Measurements from ENCODE around the gene WSB1.
A peak's percentile ranks its signal among the peaks of the same experiment; 100 is the strongest.
"Not testable (repeated sequence)": the region's sequence is repeated elsewhere in the genome, so short reads cannot be mapped to it uniquely, and the experiment has no call there.

WSB1 gene

DNA sequence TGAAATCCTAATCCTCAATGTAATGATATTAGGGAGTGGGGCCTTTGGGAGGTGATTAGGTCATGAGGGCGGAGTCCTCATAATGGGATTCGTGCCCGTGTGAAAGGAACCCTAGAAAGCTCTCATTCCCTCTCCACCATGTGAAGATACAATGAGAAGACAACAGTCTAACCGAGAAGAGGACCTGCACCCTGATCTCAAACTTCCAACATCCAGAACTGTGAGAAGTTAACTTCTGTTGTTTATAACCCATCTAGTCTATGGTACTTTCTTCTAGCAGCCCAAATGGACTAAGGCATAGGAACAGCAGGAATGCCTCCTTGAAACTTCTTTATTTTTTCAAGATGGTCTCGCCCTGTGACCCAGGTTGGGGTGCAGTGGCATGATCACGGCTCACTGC lies 24.7 kb downstream of the WSB1 start:
- no peak for DNase-seq

DNA sequence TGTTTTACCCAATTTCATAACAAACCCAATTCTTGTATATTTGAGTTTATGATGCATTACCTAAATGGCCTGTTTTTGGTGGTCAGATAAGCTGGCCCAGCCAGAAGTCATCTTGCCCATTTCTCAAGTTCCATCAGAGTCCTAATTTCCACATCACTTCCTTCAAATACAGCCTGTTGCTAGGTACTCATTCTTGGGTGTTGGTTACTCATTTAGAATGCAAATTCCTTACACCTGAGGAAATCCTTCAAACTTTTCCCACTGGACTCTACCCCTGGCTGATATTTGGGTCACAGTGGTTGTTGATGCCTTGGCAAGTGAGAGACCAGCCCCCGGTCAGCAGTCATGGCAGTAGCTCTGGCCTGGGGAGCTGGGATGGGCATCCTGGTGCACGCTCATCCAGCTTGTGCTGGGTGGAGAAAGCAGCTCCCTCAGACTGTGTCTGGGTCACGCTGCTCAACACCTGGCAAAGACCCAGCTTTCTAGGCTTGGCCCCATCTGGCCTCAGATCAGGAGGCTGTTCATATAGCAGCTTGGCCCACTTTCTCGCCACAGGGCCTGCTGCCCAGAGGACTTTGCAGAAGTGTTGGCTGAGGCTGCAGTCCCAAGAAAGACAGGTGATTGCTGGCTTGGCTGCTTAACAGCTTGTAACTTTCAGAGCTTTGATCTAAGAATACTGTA lies 25.8 kb downstream of the WSB1 start:
- DNase-seq = no peak

DNA sequence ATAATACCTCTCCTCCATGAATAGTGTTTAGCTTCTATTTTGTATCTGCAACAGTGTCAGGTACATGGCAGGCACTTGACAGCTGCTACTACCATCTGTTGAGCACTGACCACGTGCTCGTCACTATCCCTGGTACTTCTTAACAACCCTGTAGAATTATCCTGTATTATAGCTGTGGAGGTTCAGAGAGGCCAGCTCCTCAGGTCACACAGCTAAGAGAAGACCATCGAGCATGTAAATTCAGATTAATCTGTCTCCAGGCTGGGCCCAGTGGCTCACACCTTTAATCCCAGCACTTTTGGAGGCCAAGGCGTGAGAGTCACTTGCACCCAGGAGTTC lies 26.3 kb downstream of the WSB1 start:
- DNase-seq = no peak

DNA sequence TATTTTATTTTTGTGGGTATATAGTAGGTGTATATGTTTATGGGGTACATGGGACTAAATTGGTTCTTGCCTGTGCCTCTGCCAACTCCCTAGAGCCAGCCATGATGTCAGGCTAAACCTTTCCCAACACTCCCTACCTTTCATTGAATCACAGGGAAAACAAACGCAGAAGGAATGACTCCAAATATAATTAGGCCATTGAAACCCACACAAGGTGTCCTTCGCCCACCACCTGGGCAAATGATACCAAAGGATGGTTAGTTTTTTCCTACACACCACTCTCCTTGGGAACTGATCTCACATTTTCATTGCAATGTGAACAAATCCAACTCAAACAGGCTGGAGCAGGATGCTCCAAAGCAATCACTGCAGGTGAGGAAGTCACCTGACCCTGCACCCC lies 27.5 kb downstream of the WSB1 start:
- no peak for DNase-seq

DNA sequence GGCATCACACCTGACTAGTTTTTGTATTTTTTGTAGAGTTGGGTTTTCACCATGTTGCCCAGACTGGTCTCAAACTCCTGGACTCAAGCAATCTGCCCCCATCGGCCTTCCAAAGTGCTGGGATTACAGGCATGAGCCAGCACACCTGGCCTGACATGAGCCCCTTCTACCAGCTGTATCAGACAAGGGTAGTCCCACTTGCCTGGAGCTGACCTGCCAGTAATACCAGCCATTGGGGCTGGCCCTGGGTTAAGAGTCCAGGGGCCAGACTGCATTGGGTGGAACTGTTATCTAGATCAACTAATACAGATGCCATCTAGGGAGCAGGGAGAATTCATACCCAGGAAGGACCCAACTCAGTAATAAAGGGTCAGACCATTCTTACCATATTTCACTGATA lies 28.1 kb downstream of the WSB1 start:
- DNase-seq = no peak

DNA sequence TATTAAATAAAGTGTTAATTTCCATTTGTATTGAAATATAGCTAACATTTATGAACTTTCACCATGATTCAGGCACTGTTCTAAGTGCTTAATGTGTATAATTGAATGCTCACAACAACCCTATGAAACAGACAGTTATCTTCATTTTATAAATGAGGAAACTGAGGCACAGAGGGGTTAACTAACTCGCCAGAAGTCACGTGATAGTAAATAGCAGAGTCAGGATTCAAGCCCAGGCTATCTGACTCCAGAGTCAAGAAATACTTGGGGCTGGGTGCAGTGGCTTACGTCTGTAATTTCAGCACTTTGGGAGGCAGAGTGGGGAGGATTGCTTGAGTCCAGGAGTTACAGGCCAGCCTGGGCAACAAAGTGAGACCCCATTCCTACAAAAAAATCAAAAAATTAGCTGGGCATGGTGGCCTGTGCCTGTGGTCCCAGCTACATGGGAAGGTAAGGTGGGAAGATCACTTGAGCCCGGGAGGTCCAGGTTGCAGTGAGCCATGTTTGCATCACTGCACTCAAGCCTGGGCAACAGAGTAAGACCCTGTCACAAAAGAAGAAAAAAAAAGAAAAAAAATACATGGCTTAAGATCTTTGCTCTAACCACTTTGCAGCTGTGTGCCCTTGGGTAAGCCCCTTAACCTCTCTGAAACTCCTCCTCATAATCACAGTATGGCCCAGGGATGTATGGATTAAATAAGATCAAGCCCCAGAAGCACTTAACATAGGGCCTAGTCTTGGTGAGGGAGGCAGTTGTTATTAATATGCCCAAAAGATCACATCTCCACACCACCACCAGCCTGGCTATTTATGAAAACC lies 29.0 kb downstream of the WSB1 start:
- DNase-seq = no peak

DNA sequence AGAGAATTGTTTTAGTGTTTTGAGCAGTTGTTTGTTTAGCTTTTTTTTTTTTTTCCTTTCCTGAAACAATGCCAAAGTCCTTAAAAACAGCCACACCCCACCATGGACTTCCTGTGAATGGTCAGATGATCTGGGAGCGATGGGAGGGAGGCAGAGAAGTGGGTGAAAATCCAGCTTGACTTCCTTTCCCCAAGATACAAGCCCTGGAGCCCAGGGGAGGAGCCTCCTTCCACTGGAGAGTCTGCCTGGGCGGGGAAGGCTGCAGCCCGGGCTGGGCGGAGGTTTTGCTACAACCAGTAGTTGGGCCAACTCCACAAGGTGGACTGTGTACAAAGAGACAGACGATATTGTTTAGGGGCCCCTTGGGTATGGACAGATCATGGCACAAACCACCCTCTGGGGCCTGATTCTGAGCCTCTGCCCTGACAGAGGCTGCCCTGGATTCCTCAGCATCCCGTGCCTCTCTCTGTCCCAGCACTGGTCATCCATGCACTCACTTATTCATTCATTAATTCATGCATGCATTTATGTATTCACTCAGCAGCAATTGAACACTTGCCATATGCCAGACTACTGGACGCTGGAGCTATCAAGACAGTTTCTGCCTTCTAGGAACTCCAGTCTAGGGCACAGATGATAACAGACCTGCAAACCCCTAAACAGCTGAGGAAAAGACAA lies 29.8 kb downstream of the WSB1 start:
- no peak for DNase-seq

DNA sequence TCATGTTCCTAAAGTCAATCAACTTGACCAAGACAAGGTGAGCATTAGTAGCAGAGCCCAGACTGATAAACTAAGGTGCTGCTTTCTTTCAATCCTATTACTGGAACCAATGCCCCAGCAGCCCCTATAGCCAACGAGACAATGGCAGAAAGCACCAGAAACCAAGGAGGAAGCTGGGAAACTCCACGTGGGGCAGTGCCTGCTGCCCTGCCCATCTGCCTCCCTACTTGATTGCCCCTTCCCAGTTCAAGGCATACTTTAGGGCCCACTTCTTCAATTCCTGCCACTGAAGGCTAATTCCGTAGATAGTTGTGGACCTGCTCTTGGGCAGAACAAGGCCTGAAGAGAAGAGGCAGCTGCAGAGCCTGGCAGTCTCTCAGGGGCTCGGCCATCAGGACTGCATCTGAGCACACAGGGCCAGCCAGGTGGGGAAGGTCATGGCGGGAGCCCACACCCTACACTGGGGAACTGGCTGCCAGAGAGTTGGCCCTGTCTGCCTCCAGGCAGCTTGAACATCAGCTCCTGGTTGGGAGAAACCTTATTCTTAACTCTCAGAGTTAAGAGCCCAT lies 30.9 kb downstream of the WSB1 start:
- no peak for DNase-seq

DNA sequence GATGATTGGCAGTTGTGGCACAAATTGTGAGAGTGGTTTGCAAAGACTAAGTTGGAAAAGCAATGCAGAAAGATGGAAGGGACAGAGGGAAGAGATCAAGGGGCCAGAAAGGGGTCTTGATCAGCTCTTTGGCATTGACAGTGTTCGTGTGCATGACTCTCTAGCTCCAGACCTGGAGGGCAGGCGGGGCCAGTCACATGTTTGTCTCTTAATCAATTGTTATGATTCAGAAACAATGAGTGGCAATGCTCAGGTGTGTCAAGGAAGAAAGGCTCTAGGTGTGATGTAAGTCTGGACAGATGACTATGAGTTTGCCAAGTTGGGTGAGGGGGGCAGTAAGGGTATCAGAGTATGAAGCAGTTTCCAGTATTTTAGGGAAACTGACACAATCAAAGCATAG lies 32.1 kb downstream of the WSB1 start:
- DNase-seq = no peak

DNA sequence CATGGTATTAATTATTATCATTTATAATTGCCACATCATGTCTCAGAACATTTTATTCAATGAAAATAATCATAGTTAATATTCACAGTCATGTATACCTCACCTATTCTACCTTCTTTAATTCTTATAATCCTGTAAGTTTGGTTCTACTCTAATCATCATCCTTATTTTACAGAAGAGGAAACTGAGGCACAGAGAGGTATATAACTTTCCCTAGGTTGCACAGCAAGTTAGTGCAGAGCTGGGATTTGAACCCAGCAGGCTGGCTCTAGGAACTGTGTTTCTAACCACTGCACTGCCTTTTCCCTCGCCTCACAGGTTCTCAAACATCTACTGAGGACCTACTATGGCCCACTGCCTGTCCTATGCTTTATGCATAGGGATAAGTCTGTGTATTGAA lies 32.7 kb downstream of the WSB1 start:
- DNase-seq = no peak

DNA sequence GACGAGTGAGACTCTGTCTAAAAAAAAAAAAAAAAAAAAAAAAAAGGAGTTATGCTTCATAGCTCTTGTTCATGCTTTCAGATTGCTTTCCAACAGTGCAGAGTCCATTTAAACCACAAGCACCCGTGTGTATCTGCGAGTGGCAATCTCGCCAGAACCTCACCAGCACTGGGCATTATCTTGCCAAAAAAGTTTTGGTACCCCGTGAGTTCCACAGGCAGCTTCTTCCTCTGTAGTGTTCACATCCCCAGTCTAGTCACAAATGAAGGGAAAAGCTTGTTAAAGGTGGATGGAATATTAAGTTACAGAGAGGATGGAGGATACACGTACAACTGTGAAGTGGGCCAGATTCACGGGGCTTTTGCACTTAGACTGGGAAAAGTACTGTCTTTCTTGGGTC lies 33.5 kb downstream of the WSB1 start:
- DNase-seq = no peak

DNA sequence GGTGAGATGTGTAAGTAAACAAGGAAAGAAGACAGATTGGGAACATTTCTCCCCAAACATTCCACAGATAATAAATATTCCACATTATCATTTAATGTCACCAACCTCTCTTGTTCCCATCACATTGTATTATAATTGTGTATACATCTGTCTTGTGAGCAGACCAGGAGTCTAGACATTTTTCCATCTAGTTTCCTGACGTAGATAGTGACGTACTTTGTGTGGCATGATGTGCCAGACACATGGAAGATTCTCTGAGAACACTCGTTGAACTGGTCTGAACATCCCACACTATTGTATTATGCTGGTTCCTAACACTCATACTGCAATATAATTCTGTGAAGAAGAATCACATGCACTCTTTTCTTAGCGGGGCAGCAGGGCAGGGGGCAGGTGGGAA lies 34.0 kb downstream of the WSB1 start:
- no peak for DNase-seq

DNA sequence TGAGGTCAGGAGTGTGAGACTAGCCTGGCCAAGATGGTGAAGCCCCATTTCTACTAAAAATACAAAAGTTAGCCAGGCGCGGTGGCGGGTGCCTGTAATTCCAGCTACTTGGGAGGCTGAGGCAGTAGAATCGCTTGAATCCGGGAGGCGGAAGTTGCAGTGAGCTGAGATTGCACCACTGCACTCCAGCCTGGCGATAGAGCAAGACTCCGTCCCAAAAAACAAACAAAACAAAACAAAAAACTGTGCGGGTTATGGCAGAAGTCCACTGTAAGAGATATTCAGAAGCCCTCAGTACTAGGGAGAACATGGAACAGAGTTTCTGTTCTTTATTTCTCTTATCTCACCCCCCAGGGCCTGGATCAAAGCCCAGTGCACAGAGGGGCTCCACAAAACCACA lies 34.8 kb downstream of the WSB1 start:
- DNase-seq = not testable (repeated sequence)

DNA sequence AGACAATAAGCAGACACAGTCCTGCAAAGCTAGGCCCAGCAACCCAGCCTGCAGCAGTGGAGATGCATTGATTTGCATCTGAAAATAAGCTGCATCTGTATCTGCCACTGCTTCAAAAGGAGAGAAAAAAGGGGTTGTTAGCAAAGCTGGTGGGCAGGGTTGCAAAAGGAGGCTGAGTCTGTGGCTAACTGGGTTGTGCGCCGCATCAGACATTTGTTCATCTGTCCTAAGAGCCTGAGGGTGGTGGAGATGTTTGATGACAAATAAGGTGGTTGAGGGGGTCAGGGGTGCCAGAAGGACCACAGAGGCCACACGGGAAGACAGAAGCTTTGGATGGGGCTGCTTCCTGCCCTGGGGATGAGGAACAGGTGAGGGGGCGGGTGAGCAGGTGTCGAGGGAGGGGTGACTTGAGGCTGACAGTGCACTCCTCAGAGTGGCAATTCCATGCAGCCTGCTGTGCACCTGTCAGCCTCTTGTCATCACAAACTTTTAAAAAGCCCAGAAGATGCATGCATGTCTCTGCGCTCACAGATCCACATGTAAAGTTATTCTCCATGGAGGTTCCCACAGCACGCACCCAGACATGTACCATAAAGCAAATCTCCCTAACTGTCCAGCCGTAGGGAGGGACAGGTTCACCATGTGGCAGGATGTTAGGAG lies 35.4 kb downstream of the WSB1 start:
- no peak for DNase-seq

DNA sequence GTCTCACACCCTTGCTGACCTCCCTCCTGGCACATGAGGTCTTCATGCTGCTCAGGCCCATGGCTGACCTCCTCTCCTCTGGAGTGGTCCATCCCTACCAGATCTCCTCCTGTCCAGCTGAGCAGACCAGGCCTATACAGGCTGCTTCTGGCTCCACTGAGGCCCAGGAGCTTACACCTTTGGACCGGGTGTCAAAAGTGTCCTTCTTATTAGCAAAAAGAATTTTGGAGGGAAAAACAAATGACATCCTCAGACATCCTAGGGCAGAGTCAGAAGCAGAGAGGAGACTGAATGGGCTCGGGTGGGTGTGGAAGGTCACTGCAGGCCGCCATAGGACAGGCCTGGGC lies 38.1 kb downstream of the WSB1 start:
- DNase-seq = no peak

DNA sequence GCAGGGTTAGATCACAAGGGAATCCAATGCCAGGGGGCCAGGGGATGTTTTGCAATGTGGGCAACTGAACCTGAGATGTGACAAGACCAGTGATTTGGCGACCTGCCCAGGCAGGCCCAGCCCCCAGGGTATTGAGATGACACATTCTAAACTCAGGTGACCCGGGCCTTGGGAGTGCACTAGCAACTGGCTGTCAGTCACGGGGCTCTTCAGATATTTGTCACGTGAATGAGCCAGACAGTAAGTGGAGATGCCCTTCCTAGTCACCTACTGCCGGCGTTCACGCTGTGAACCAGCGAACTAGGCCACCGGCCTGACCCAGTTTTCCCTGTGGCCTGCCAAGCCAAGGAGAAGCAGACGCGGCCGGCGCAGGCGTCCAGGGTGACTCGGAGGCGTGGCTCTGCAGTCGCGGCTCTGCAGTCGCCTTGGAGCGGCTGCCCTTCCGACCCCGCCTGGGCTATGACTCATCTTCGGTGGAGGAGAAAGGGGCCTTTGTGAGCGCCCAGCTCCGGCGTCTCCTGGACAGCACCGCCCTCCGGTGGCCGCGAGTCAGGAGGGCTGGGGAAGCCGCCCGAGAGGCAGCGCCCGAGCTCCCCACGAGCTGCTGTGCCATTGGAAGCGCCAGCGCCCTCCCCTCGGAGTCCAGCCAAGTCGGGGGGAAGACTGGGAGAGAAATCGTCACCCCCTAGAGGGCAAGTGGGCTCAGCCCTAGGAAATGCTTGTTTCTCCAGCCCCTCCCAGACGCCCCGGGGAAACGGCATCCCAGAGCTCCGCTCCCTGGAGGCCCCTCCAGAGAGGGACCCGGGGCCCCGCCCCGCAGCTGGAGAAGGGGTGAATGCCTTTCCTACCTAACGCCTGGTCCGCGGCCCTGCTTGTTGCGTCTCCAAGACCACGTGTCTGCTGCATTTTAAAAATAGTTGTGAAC lies 38.8 kb downstream of the WSB1 start:
- DNase-seq = peak; percentile 95

DNA sequence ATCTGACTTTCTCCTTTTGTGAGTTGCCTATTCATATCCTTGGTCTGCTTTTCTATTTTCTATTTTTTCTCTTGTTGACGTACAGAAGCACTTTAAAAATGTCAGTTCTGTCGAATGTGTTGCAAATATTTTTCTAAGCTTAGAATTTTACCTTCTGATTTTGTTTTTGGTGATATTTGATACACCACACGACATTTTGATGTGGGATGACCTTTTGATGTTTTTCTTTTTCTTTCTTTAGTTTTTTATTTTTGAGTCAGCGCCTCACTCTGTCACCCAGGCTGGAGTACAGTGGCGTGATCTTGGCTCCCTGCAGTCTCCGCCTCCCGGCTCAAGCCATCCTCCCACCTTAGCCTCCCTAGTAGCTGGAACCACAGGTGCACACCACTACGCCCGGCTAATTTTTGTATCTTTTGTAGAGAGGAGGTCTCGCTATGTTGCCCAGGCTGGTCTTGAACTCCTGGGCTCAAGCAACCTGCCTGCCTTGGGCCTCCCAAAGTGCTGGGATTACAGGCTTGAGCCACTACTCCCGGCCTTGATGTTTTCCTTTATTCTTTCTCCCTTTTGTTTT lies 39.6 kb downstream of the WSB1 start:
- DNase-seq = peak; percentile 28

DNA sequence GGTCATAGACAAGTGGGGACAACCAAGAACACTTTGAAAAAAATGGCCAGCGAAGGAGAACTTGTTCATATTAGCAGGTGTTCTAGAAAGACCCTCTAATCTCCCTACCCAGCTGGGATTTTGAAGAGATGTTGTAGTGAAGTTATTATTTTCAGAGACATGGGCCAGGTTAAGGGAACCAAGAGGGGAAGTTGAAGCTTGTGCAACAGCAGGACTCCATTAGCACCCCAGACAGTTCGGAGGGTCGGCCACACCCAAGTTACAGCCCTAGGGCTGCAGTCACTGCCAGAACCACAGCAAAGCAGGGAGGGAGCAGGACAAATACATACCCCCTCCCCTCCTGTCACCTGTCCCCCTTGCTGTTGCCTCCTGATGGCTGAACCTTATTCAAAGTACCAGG lies 42.3 kb downstream of the WSB1 start:
- no peak for DNase-seq

DNA sequence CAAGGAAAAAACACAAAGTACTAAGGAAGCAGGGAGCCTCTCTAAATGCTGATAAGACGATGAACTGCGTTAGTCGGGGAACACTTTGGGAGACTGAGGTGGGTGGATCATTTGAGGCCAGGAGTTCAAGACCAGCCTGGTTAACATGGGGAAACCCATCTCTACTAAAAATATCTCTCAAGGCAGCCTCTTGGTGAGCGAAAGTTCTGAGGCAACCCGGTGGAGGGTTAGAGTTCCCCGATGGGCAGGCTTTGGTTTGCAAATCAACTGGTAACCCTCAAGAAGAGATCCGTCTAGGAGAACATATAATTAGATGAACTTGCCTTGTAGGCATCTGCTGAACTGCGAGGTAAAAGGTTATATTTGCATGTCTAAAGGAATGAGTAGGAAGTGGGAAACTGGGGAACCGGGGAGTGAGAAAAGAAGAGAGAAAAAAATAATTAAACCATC lies 44.6 kb downstream of the WSB1 start:
- no peak for DNase-seq

DNA sequence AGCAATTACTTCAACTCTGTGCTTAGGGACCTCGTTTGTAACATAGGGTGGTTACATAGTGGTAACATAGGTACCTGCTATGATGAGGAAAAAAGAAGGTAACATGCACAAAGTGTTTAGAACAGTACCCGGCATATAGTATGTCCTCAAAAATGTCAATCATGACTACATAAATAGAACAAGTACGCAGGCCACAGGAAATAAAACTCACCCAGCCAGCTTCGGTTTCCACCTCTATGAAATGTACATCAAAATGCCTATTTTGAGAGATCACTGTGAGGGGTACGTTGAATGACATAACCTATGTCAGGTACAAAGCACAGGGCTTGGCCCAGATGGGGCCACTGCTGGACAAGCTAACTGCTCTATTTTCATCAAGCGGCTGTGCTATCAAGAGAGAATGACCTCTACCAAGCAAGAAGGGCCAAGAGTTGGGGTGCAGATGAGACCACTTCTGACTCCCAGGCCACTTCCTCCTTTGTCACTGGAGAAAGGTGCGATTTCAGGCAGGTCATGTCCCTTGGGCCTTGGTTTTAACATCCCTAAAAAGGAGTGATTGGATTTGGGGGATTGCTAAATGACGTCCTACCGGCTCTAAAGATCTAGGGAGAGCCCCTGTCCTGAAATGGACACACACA lies 45.4 kb downstream of the WSB1 start:
- no peak for DNase-seq

DNA sequence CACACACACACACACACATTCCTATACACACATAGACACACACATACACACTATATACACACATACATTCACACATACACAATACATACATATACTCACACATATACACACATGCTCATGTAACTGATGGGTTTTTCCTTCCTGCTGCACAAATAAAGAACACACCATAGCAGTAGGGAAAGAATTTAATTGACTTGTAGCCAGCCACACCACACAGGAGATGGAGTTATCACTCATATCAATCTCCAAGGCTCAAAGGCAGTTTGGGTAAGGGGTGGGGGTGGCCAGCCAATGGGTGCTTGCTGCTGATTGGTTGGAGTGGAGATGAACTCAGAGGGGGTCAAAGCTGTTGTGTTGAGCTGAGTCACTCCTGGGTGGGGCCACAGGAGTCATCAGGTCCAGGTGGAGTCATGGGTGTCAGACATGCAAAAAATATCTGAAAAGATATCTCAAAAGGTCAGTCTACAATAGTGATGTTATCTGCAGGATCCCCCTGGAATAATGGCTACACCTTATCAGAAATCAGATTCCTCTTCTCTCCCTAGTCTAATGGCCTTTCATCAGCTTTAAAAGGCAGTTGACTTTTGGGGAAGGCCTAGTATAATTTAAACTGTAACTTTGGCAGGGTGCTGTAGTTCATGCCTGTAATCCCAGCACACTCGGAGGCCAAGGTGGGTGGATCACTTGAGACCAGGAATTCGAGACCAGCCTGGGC lies 46.1 kb downstream of the WSB1 start:
- DNase-seq = peak; percentile 47
